Neural progenitor cell (in vitro differentiated cells): ENCODE measurements around the gene NUP62. TPM values are rescaled to one million over a fixed set of nuclear protein-coding genes. Genes with fewer than 3 reads are reported as not detected.

ENCODE experiments used
- DNase-seq: peaks from one replicate; pipeline ENCODE4 v3.0.0-alpha.2; 2016; ENCODE audit warnings: low spot score
- H2AFZ ChIP-seq: fragments of 200-600 bp; sonication (generic); replicated peaks from 2 replicates; pipeline ENCODE4 v1.6.1; 2016; ENCODE audit warnings: antibody characterized with exemption
- H3F3A ChIP-seq: fragments of 200-600 bp; sonication (generic); 2 replicates; pipeline ENCODE4 v1.6.1; 2016; ENCODE audit warnings: antibody characterized with exemption, low read depth
- H3K27ac ChIP-seq: fragments of 200-600 bp; sonication (generic); 2 replicates; pipeline ENCODE4 v1.5.1; 2016; ENCODE audit warnings: mild to moderate bottlenecking
- H3K27me3 ChIP-seq: fragments of 200-600 bp; sonication (generic); 2 replicates; pipeline ENCODE4 v1.6.1; 2016; ENCODE audit warnings: mild to moderate bottlenecking, moderate library complexity
- H3K36me3 ChIP-seq: fragments of 200-600 bp; sonication (generic); 2 replicates; pipeline ENCODE4 v1.5.1; 2016
- H3K4me1 ChIP-seq: fragments of 200-600 bp; sonication (generic); 2 replicates; pipeline ENCODE4 v1.6.1; 2016; ENCODE audit warnings: mixed run types
- H3K4me2 ChIP-seq: fragments of 200-600 bp; sonication (generic); 2 replicates; pipeline ENCODE4 v1.6.1; 2016
- H3K4me3 ChIP-seq: fragments of 200-600 bp; sonication (generic); 2 replicates; pipeline ENCODE4 v1.5.1; 2016
- H3K79me2 ChIP-seq: fragments of 200-600 bp; sonication (generic); 2 replicates; pipeline ENCODE4 v1.6.1; 2016; ENCODE audit warnings: low read depth
- H3K9ac ChIP-seq: fragments of 200-600 bp; sonication (generic); 2 replicates; pipeline ENCODE4 v1.6.1; 2016
- H3K9me3 ChIP-seq: fragments of 200-600 bp; sonication (generic); 2 replicates; pipeline ENCODE4 v1.5.1; 2016; ENCODE audit warnings: low read depth
- H4K20me1 ChIP-seq: fragments of 200-600 bp; sonication (generic); 2 replicates; pipeline ENCODE4 v1.6.1; 2016; ENCODE audit warnings: low read depth
- H3K27ac Mint-ChIP-seq: 3 replicates; pipeline ENCODE4 v1.8.0; 2021; ENCODE audit warnings: mixed read lengths
- H3K27me3 Mint-ChIP-seq: 2 replicates; pipeline ENCODE4 v1.8.0; 2022; ENCODE audit warnings: low read depth, mild to moderate bottlenecking, inconsistent platforms, moderate library complexity, mixed read lengths; ENCODE audit not compliant: insufficient read depth
- H3K36me3 Mint-ChIP-seq: 3 replicates; pipeline ENCODE4 v1.8.0; 2021; ENCODE audit warnings: mixed read lengths
- H3K4me1 Mint-ChIP-seq: 3 replicates; pipeline ENCODE4 v1.8.0; 2021; ENCODE audit warnings: mixed read lengths
- H3K4me3 Mint-ChIP-seq: 3 replicates; pipeline ENCODE4 v1.8.0; 2021; ENCODE audit warnings: mild to moderate bottlenecking, moderate library complexity, mixed read lengths
- H3K9me3 Mint-ChIP-seq: 3 replicates; pipeline ENCODE4 v1.8.0; 2020; ENCODE audit warnings: mixed read lengths
- EZH2 ChIP-seq: fragments of 200-600 bp; sonication (generic); IDR thresholded peaks from 2 replicates; pipeline ENCODE4 v1.6.1; 2017; ENCODE audit warnings: antibody characterized with exemption, mild to moderate bottlenecking, moderate library complexity
- EZH2phosphoT487 ChIP-seq: fragments of 200-600 bp; sonication (generic); IDR thresholded peaks from 2 replicates; pipeline ENCODE4 v1.6.1; 2017; ENCODE audit warnings: antibody characterized with exemption
- total RNA-seq: library from RNA; depleted of rRNA; stranded (reverse); fragments of >200 nt; gene quantifications from 2 replicates; pipeline ENCODE4 v1.2.3, GENCODE V29; 2015; ENCODE audit warnings: low replicate concordance
- TF ChIP-seq, protein P1 (sequence below): fragments of 200-600 bp; sonication (generic); IDR thresholded peaks from 2 replicates; pipeline ENCODE4 v1.5.1; 2017; ENCODE audit warnings: antibody characterized with exemption, mild to moderate bottlenecking

NUP62 gene
- total RNA-seq, 1 donor from 2014 or later, result 48.2 TPM

DNA sequence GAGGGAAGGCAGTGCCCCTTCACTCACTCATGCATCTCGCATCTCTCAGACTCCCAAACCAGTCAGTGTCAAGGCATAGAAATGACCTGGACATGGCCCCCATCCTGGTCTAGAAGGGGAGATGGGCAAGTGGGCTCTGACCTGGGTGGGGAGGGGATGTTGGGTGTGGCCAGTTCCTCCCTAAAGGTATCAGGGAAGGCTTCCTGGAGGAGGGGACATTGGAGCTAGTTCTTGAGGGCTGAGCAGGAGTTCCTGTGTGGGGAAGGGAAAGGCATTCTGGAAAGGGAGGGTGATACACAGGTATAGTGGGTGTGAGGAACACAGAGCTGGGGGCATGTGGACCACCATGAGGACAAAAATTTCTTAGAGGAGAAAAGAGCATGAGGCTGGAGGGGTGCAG lies 36.6 kb downstream of the NUP62 start:
- Mint-ChIP-seq H3K9me3 (no peaks in the 10 kb centered on the region), H3K36me3 (no peaks in the 10 kb centered on the region), H3K27ac (no peak overlapping the region), H3K27me3 (peaks cover 25% of the 10 kb centered on the region), H3K4me3 (peak overlapping the region; percentile 30), H3K4me1 (peaks cover 17% of the 10 kb centered on the region)
- Histone ChIP-seq H3K4me3 (no peak overlapping the region), H3F3A (peaks cover 23% of the 10 kb centered on the region), H3K9ac (no peak overlapping the region), H3K36me3 (no peaks in the 10 kb centered on the region), H3K79me2 (no peaks in the 10 kb centered on the region), H4K20me1 (no peaks in the 10 kb centered on the region), H3K9me3 (no peaks in the 10 kb centered on the region), H3K27me3 (peaks cover 24% of the 10 kb centered on the region), H3K27ac (no peak overlapping the region), H3K4me1 (no peaks in the 10 kb centered on the region), H3K4me2 (no peak overlapping the region), H2AFZ (no peak overlapping the region)
- no peak for TF ChIP-seq EZH2
- TF ChIP-seq, protein P1, sequence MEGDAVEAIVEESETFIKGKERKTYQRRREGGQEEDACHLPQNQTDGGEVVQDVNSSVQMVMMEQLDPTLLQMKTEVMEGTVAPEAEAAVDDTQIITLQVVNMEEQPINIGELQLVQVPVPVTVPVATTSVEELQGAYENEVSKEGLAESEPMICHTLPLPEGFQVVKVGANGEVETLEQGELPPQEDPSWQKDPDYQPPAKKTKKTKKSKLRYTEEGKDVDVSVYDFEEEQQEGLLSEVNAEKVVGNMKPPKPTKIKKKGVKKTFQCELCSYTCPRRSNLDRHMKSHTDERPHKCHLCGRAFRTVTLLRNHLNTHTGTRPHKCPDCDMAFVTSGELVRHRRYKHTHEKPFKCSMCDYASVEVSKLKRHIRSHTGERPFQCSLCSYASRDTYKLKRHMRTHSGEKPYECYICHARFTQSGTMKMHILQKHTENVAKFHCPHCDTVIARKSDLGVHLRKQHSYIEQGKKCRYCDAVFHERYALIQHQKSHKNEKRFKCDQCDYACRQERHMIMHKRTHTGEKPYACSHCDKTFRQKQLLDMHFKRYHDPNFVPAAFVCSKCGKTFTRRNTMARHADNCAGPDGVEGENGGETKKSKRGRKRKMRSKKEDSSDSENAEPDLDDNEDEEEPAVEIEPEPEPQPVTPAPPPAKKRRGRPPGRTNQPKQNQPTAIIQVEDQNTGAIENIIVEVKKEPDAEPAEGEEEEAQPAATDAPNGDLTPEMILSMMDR, result no peak
- no peak for TF ChIP-seq EZH2phosphoT487
- no peak for DNase-seq

DNA sequence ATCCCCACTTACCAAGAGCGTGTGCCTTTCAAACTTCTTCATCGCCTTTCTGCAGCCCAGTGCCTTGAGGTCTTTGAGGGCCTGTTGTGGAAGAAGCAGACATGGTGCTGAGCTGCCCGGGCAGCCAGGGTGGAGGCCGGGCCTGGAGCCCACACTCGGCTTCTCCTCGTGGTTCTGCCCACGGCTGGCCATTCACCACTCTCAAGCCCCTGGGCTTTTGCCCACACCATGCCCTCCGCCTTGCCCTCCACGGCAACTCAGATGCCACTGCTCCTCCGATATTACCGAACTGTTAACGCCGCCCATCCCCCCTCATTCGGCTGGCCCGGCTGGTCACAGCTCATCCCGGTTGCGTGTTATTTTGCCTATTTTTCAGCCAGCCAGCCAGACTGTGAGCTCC lies 37.9 kb downstream of the NUP62 start:
- Mint-ChIP-seq H3K27ac (peak overlapping the region; percentile 42), H3K36me3 (peaks cover 2% of the 10 kb centered on the region), H3K4me3 (peak overlapping the region; percentile 30), H3K4me1 (peaks cover 7% of the 10 kb centered on the region), H3K9me3 (no peaks in the 10 kb centered on the region), H3K27me3 (peaks cover 19% of the 10 kb centered on the region)
- H3K36me3 ChIP-seq, result no peaks in the 10 kb centered on the region
- no peaks in the 10 kb centered on the region for H3K79me2 ChIP-seq
- peaks cover 23% of the 10 kb centered on the region for H3F3A ChIP-seq
- H4K20me1 ChIP-seq, result no peaks in the 10 kb centered on the region
- no peak overlapping the region for H3K4me2 ChIP-seq
- H3K4me1 ChIP-seq, result no peaks in the 10 kb centered on the region
- no peak overlapping the region for H2AFZ ChIP-seq
- no peak for DNase-seq
- no peak overlapping the region for H3K9ac ChIP-seq
- no peak for TF ChIP-seq EZH2
- TF ChIP-seq, protein P1, result no peak
- TF ChIP-seq EZH2phosphoT487, result no peak
- H3K27ac ChIP-seq, result no peak overlapping the region
- H3K4me3 ChIP-seq, result no peak overlapping the region
- peaks cover 24% of the 10 kb centered on the region for H3K27me3 ChIP-seq
- no peaks in the 10 kb centered on the region for H3K9me3 ChIP-seq

DNA sequence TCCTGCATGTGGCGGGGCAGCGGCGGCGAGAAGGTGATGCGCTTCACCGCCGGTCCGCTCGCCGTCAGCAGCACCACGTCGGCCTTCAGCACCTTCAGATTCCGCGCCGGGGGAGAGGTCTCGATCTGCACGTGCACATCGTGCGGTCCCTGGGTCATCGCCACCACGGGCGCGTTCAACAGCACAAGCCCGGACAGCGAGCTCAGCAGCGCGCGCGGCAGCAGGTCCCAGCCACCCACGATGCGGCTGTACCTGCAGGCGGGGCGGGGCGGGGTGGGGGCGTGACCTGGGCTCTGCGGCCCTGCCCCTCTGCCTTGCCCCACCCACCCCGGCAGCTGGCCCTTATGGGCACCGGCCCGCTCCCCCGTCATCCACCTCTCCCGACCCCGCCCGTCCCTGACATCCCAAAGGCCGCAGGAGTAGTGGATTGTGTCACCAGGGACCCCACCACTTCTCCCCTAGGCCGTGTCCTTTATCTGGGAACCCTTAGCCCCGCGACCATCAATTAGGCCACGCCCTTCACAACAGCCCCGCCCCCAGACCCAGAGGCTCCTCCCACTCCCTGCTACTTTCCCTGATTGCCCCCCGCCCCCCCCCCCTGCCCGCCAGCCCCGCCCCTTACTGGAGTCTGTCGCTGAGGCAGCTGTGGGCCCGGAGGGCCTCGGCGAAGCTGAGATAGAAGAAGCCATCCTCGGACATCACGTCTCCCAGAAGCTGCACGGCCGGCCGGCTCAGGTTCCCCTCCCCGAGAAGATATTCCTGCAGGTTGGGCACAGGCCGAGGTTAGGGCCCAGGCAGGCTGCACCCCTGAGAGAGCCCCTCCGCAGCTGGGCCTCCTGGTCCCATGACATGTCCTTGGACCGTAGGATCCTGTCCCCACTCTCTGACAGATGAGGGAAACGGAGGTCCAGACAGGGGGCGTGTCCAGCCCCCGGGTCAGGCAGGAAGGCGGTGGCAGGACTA lies 38.7 kb downstream of the NUP62 start:
- Mint-ChIP-seq H3K27ac (no peak overlapping the region), H3K36me3 (peaks cover 2% of the 10 kb centered on the region), H3K4me1 (peaks cover 4% of the 10 kb centered on the region), H3K27me3 (peaks cover 17% of the 10 kb centered on the region), H3K9me3 (no peaks in the 10 kb centered on the region), H3K4me3 (peak overlapping the region; percentile 82)
- no peak overlapping the region for H3K9ac ChIP-seq
- peaks cover 24% of the 10 kb centered on the region for H3K27me3 ChIP-seq
- peaks cover 23% of the 10 kb centered on the region for H3F3A ChIP-seq
- no peaks in the 10 kb centered on the region for H3K4me1 ChIP-seq
- no peaks in the 10 kb centered on the region for H4K20me1 ChIP-seq
- no peaks in the 10 kb centered on the region for H3K9me3 ChIP-seq
- DNase-seq, result peak; percentile 82
- no peak overlapping the region for H3K27ac ChIP-seq
- H3K36me3 ChIP-seq, result no peaks in the 10 kb centered on the region
- H3K4me2 ChIP-seq, result peak overlapping the region; percentile 48
- H3K79me2 ChIP-seq, result no peaks in the 10 kb centered on the region
- TF ChIP-seq, protein P1, result peak; percentile 3
- TF ChIP-seq EZH2phosphoT487, result no peak
- peak; percentile 22 for TF ChIP-seq EZH2
- H3K4me3 ChIP-seq, result peak overlapping the region; percentile 30
- H2AFZ ChIP-seq, result peak overlapping the region; percentile 42
